LHCN-M2 (cell line): ENCODE data around the gene EEA1. TPM values are rescaled to one million over a fixed set of nuclear protein-coding genes. Genes with fewer than 3 reads are reported as not detected.
A peak's percentile ranks its signal among the peaks of the same experiment; 100 is the strongest.
"Not testable (repeated sequence)": the region's sequence is repeated elsewhere in the genome, so short reads cannot be mapped to it uniquely, and the experiment has no call there.

Experiments used
- DNase-seq: peaks from one replicate; pipeline ENCODE4 v3.0.0-alpha.2; 2012; ENCODE audit warnings: low read depth
- polyA plus RNA-seq: library from polyadenylated mRNA; unstranded; fragments of >200 nt; gene quantifications from one replicate; pipeline ENCODE4 v1.2.1, GENCODE V29; 2012; ENCODE audit warnings: missing spikeins
- total RNA-seq: library from RNA; depleted of rRNA; stranded (reverse); fragments of >200 nt; gene quantifications from 2 replicates; pipeline ENCODE4 v1.2.3, GENCODE V29; 2014; rRNA removed

Gene EEA1
- 8.9 and 13.7 TPM in 2 replicates for total RNA-seq
- 3.7 TPM for polyA plus RNA-seq

DNA sequence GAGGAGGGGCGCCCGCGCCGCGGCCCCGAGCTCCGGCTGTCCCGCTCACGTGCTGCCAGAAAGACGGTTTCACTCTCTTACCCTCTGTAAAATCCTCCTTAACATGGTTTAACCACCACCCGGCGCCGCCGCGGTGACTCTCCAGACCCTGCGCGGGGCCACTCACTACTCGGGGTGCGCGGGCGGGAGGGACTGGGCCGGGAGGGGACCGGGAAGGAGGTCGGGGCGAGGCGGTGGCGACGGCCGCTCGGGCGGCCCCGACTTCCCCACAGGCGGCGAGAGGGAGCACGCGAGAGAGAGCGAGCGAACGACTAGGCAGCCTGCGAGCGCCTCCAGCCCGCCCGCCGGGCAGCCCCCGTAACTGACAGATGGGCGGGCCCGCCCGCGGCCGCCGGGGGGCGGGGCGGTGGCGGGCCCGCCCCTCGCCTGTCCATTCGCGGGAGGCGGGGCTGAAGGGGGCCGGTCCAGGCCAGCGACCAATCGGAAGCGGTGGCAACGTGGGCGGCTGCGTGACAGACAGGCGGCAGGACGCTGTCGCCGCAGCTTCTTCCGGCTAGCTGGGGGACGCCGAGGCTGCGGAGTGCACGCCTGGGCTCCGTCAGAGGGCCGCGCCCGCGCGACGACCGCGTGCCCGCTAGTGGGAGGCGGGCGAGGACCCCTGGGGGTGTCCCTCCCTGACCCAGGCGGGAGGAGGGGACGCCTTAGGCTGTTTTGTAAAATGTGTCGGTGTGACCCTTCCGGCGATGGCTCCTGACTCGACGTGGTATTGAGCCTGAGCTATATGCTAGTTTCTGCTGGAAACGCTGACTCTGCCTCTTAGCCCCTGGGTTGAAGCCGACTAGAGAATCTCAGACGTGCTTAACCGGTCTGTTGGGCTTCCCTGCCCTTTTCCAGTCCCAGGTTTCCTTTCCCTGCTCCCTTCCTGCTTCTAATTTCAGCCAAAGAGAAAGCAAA, at the start of gene EEA1:
TSS of gene EEA1 (minus strand) at position 334 of the 954 bp plus-strand sequence. CDS start at position 105, 229 bp downstream.
- DNase-seq: peak; percentile 93

GRCh38 chr12:92978607-92979006, 49.5 kb upstream of the EEA1 start:
- DNase-seq: no peak

DNA sequence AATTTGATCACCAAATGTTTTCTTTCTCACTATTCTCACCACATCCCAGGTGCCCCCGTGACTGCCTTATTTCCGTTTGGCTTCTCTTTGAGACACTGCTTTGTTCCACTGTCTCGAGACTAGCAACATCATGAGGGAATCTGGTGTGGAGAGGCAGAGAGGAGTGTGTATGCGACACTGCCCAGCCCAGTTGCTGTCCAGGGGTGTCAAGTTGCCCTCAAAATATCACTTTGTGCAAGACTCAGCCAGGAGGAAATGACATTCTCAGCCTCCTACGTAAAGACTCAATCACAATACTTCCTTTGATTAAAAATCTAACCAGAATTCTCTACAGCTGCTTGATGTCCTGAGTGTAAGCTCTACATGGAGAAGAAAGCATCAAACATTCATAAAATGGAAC, 48.2 kb upstream of the EEA1 start:
- DNase-seq: no peak

DNA sequence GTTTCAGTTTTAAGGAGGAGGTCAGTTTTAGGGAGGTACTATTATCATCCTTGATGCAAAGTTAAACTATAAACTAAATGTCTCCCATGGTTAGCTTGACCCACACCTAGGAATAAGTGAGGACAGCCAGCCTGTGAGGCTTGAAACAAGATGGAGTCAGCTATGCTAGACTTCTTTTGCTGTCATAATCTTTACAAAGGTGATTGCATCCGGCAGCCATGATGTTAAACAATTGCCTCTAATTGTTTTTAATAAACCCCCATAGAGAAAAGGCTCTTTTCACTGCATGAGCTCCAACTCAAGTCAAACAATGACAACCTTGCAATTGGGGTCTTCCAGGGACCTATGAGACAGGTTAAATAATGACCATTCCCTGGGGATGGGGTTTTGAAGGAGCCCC, 45.7 kb upstream of the EEA1 start:
- no peak for DNase-seq

DNA sequence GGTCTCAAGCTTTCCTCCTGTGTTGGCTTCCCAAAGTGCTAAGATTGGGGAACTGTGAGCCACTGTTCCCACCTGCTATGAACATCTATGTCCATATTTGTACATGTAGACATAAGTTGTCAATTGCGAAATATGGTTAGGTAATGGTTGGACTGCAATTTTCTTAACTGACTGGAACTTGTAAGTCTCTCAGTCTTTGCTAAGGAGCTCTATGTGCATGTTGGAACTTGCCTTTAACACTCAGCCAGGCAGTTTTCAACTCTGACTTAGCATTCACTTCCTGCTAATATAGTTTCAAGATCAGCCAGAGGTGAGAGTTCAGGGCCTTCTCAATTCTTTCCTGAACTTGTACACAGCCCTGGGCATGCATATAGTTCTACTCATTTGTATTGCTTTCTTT, 44.5 kb upstream of the EEA1 start:
- DNase-seq: peak; percentile 66

GRCh38 chr12:92971859-92972524, 42.9 kb upstream of the EEA1 start:
- DNase-seq: peak; percentile 67

- peak; percentile 29 for DNase-seq
These were observed 39.2 kb upstream of the EEA1 start for GRCh38 chr12:92968176-92968813.

DNA sequence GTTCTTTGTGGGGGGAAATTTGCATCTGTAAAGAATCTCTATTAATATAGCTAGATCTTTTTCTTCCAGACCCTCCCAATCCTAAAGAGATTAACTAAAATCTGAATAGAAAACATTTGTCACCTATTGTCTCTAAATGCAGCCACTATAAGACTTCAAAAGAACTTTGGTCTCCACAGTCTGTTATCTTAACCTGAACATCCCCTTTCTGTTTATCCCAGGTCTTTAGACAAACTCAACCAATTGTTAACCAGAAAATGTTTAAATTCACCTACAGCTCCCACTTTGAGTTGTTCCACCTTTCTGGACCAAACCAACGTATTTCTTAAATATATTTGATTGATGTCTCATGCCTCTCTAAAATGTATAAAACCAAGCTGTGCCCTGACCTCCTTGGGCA, 35.3 kb upstream of the EEA1 start:
- DNase-seq: not testable (repeated sequence)

GRCh38 chr12:92961949-92962348, 32.9 kb upstream of the EEA1 start:
- peak; percentile 68 for DNase-seq

- DNase-seq: peak; percentile 47
These were observed 27.0 kb upstream of the EEA1 start for GRCh38 chr12:92955997-92956663.

GRCh38 chr12:92953747-92954146, 24.7 kb upstream of the EEA1 start:
- no peak for DNase-seq

DNA sequence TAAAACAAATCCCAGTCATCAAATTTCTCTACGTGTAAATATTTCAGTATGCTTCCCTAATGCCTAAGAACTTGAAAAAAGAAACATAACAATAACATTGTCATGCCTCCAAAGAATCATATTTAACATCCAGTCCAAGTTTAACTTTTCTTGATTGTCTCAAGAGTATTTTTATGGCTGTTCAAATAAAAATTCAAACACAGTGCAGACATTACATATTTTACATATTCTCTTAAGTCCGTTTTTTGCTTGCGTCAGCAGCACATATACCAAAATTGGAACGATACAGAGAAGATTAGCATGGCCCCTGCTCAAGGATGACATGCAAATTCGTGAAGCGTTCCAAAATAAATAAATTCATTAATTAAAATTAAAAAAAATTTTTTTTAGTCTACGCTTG, 23.3 kb upstream of the EEA1 start:
- no peak for DNase-seq

DNA sequence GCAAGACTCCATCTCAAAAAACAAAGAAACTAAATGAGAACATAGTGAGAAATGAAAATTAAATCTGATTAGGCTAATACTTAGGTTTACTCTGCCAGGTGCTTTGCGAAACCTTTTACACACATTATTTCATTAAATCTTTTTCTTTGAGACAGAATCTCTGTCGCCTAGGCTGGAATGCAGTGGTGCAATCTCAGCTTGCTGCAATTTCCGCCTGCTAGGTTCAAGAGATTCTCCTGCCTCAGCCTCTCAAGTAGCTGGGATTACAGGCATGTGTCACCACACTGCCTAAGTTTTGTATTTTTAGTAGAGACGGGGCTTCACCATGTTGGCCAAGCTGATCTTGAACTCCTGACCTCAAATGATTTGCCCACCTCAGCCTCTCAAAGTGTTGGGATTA, 21.9 kb upstream of the EEA1 start:
- no peak for DNase-seq

GRCh38 chr12:92950011-92950410, 20.9 kb upstream of the EEA1 start:
- no peak for DNase-seq

DNA sequence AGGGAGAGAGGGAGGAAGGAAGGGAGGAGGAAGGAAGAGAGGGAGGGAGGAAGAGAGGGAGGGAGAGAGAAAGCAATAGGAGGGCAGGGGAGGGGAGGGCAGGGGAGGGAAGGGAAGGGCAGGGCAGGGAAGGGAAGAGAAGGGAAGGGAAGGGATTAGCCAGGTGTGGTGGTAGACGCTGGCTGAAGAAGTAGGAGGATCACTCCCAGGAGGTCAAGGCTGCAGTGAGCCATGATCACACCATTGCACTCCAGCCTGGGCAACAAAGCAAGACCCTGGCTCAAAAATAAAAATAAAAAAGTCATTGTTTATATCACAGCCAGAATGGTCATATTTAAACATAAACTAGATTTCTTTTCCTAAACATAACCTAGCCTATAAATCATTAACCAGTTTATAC, 20.4 kb upstream of the EEA1 start:
- DNase-seq: no peak

- no peak for DNase-seq
These were observed 18.6 kb upstream of the EEA1 start for GRCh38 chr12:92947589-92948215.

DNA sequence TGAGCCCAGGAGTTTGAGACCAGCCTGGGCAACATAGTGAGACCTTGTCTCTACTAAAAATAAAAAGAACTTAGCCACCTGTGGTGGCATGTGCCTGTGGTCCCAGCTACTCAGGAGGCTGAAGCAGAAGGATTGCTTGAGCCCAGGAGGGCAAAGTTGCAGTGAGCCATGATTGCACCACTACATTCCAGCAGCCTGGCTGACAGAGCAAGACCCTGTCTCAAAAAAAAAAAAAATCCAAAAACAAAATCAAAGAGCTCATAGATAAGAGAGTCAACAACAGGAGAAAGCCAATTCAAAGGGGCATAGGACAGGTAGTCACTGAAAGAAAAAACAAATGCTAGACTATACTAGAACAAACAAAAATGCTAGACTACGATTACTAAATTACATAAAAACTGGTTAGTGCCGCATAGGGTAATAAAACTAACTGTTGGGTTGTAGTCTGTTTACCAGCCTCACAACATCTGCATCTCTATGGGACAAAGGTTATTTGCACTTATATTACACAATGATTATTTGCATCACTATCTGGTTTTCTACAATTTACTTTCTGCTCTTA, 16.6 kb upstream of the EEA1 start:
- no peak for DNase-seq

DNA sequence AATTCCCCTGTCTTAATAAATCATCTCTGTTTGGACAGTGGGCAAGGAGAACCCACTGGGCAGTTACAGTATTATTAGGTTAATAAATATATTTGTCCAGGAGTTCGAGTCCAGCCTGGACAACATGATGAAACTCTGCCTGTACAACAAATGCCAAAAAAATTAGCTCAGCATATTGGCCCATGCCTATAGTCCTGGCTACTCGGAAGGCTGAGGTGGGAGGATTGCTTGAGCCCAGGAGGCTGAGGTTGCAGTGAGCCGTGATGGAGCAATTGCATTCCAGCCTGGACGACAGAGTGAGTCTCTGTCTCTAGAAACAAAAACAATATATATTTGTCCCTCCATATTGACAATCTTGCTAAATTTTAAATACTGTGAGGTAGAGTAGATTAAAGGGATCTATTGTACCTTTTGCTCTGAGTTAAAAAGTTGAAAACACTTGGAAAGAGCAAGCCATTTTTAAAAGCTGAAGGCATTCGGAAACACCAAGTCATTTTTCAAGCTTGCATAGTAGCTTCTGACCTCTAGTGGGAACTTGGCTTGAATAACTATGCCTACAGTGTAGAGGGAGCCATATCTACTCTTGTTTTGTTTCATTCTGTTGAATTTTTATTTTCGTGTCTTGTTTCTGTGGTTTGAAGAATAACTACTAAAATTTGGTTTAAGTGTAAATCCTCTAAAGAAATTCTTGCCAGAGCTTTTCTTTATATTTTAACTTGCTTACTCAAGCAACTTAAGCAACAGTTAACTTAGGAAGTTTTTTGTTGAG, 14.6 kb upstream of the EEA1 start:
- DNase-seq: peak; percentile 28

DNA sequence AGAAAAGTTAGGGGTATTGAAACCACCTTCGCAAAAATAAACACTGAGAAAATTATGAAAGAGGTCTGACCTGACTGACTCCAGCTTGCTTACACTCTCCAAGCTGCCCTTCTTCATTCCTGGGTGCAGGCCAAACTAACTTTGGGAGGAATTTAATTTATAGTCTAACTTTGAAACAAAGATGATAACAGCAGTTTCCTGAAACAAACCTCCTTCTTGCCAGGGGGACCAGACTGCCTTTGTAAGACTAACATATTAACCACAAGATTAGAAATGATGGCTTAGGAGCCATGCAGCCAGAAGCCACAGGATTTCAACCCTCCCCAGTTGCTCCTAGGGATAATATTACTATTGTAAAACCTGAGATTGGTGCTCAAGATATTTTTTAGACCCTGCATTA, 13.8 kb upstream of the EEA1 start:
- peak; percentile 49 for DNase-seq

GRCh38 chr12:92939116-92939515, 10.0 kb upstream of the EEA1 start:
- DNase-seq: no peak
